GM06990 (cell line): Measurements from ENCODE around the gene CD82.
A peak's percentile ranks its signal among the peaks of the same experiment; 100 is the strongest.

ENCODE experiments used
- DNase-seq: peaks from one replicate; pipeline ENCODE4 v3.0.0-alpha.2; 2011; ENCODE audit not compliant: insufficient read length; ENCODE audit errors: extremely low read depth
- H3K27me3 ChIP-seq: replicated peaks from 2 replicates; pipeline ENCODE4 v1.6.0; 2011; ENCODE audit warnings: low read length; ENCODE audit not compliant: control insufficient read depth, insufficient read depth
- H3K36me3 ChIP-seq: 2 replicates; pipeline ENCODE4 v1.5.1; 2011; ENCODE audit warnings: low read length; ENCODE audit not compliant: control insufficient read depth, insufficient read depth
- H3K4me3 ChIP-seq: replicated peaks from 2 replicates; pipeline ENCODE4 v1.5.1; 2011; ENCODE audit warnings: low read depth, mild to moderate bottlenecking, control low read depth, low read length
- CTCF ChIP-seq: IDR thresholded peaks from 2 replicates; pipeline ENCODE4 v1.5.1; 2011; ENCODE audit warnings: low read length, control low read depth, mild to moderate bottlenecking, inconsistent platforms; ENCODE audit not compliant: insufficient read depth, poor library complexity, severe bottlenecking

Gene CD82

GRCh38 chr11:44611687-44612434, 46.4 kb downstream of the CD82 start:
- H3K36me3 ChIP-seq = peaks cover 33% of the 10 kb centered on the region
- no peak overlapping the region for H3K4me3 ChIP-seq
- TF ChIP-seq CTCF = no peak
- H3K27me3 ChIP-seq = no peaks in the 10 kb centered on the region
- DNase-seq = peak; percentile 71

GRCh38 chr11:44613153-44613552, 47.7 kb downstream of the CD82 start:
- DNase-seq = peak; percentile 68
- Histone ChIP-seq H3K4me3 (no peak overlapping the region), H3K27me3 (no peaks in the 10 kb centered on the region), H3K36me3 (peaks cover 36% of the 10 kb centered on the region)
- TF ChIP-seq CTCF = no peak

- peaks cover 42% of the 10 kb centered on the region for H3K36me3 ChIP-seq
- no peak for DNase-seq
- H3K27me3 ChIP-seq = no peaks in the 10 kb centered on the region
- no peak overlapping the region for H3K4me3 ChIP-seq
- TF ChIP-seq CTCF = no peak
Observed at GRCh38 chr11:44614281-44614775, 48.9 kb downstream of the CD82 start.

GRCh38 chr11:44615041-44615755, 49.7 kb downstream of the CD82 start:
- H3K36me3 ChIP-seq = peaks cover 44% of the 10 kb centered on the region
- H3K27me3 ChIP-seq = no peaks in the 10 kb centered on the region
- no peak for DNase-seq
- no peak overlapping the region for H3K4me3 ChIP-seq
- no peak for TF ChIP-seq CTCF

- Histone ChIP-seq H3K27me3 (no peaks in the 10 kb centered on the region), H3K4me3 (no peak overlapping the region), H3K36me3 (peaks cover 45% of the 10 kb centered on the region)
- no peak for TF ChIP-seq CTCF
- no peak for DNase-seq
Observed at GRCh38 chr11:44615913-44616791, 50.7 kb downstream of the CD82 start.
